Upper lobe of right lung (tissue), 1 donor: Measurements from ENCODE around the gene TIAM1. TPM values are rescaled to one million over a fixed set of nuclear protein-coding genes. Genes with fewer than 3 reads are reported as not detected.

Experiments
- ATAC-seq: fragments of 200-7000 bp; cut with Tn5 transposase; one replicate; pipeline ENCODE4 v1.9.1; 2020; ENCODE audit warnings: mild to moderate bottlenecking, moderate library complexity
- DNase-seq: peaks from one replicate; pipeline ENCODE4 v3.0.0-alpha.2; 2020
- H3K27ac ChIP-seq: fragments of 200-600 bp; one replicate; pipeline ENCODE4 v1.8.0; 2022
- H3K27me3 ChIP-seq: fragments of 200-600 bp; one replicate; pipeline ENCODE4 v1.8.0; 2022; ENCODE audit warnings: mild to moderate bottlenecking
- H3K36me3 ChIP-seq: fragments of 200-600 bp; one replicate; pipeline ENCODE4 v1.8.0; 2022
- H3K4me1 ChIP-seq: fragments of 200-600 bp; one replicate; pipeline ENCODE4 v1.8.0; 2022
- H3K4me3 ChIP-seq: fragments of 200-600 bp; one replicate; pipeline ENCODE4 v1.8.0; 2022; ENCODE audit warnings: mild to moderate bottlenecking
- H3K9me3 ChIP-seq: fragments of 200-600 bp; one replicate; pipeline ENCODE4 v1.8.0; 2022
- intact Hi-C: fragments of 100-400 bp; cut with DNase I; formaldehyde crosslinking; loops from one replicate; pipeline ENCODE4 v1.11.0; 2022
- total RNA-seq: library from RNA; stranded (reverse); fragmentation: NEBNext Ultra II Directional; extraction: Animal tissue kit (Norgen Biotek cat#: 25700); gene quantifications from one replicate; pipeline ENCODE4 v1.2.1, GENCODE V29; 2021
- TF ChIP-seq, protein P1 (sequence below): fragments of 200-600 bp; IDR thresholded peaks from one replicate; pipeline ENCODE4 v1.8.0; 2022; ENCODE audit warnings: antibody characterized with exemption
- donor health status: DM: no; HTN: yes; CAD: no; lungs with severe emphysema.

The TIAM1 gene
- total RNA-seq, 1 donor from 2014 or later = 27.3 TPM

DNA sequence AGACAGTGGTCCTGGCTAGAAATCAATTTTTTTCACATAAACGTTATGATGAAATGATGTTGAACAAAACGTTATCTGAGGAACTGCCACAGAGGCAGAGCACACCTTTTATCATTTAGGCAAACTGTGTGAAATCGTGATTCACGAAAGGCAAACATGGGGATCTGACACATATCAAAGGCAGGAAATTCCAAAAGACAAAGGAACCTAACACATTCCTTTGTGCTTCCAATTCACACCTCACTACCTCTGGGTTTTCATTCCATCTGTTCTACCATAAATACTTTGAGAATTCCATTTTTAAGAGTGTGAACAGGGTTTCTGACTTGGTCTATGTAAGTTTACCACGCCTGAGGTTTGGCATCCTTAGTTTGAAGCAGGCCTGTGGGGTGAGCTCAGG lies 186.3 kb downstream of the TIAM1 start:
- H3K27me3 ChIP-seq = no peaks in the 10 kb centered on the region
- H3K27ac ChIP-seq = no peak overlapping the region
- H3K9me3 ChIP-seq = peaks cover 14% of the 10 kb centered on the region
- ATAC-seq = no peak
- no peak for DNase-seq
- intact Hi-C loops = no loop called here
- no peak overlapping the region for H3K4me3 ChIP-seq
- H3K36me3 ChIP-seq = no peaks in the 10 kb centered on the region
- H3K4me1 ChIP-seq = no peaks in the 10 kb centered on the region
- TF ChIP-seq, protein P1, sequence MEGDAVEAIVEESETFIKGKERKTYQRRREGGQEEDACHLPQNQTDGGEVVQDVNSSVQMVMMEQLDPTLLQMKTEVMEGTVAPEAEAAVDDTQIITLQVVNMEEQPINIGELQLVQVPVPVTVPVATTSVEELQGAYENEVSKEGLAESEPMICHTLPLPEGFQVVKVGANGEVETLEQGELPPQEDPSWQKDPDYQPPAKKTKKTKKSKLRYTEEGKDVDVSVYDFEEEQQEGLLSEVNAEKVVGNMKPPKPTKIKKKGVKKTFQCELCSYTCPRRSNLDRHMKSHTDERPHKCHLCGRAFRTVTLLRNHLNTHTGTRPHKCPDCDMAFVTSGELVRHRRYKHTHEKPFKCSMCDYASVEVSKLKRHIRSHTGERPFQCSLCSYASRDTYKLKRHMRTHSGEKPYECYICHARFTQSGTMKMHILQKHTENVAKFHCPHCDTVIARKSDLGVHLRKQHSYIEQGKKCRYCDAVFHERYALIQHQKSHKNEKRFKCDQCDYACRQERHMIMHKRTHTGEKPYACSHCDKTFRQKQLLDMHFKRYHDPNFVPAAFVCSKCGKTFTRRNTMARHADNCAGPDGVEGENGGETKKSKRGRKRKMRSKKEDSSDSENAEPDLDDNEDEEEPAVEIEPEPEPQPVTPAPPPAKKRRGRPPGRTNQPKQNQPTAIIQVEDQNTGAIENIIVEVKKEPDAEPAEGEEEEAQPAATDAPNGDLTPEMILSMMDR = no peak

DNA sequence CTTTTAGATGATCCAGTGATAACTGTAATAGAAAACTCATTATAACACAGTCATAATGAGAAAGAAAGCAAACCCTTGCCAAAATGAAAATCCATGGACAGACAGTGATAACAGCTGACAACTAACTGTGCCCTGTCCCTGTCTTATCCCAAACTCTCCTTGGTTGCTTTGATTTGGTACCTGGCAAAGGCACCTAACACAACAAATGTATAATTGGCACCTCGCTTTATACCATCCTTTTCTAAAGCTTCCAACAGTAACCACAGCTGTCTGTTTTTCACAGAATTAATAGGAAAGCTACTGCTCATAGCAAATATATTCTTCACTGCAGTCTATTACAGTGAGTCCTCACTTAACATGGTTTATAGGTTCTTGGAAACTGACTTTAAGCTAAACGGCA lies 187.4 kb downstream of the TIAM1 start:
- H3K36me3 ChIP-seq = no peaks in the 10 kb centered on the region
- H3K4me1 ChIP-seq = no peaks in the 10 kb centered on the region
- H3K4me3 ChIP-seq = no peak overlapping the region
- no peaks in the 10 kb centered on the region for H3K27me3 ChIP-seq
- intact Hi-C loops = no loop called here
- no peak for DNase-seq
- ATAC-seq = no peak
- H3K9me3 ChIP-seq = peaks cover 14% of the 10 kb centered on the region
- H3K27ac ChIP-seq = no peak overlapping the region
- TF ChIP-seq, protein P1 = no peak

DNA sequence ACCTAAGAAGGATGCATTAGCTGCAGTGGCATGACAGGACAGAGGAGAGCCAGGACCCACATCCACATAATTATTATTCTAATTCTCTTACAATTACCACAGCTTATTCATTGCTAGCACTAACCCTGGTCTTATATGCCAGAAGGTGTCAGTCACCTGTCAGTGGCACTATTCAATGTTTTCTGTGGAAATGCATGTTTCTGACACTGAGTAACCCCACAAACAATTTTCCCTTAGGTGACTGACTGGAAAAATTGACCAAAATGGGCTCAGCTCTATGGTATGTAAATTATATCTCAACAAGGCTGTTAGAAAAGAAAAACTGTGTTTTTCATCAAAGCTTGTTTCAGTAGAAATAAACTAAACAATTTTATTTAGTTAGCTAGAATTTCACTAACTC lies 187.9 kb downstream of the TIAM1 start:
- no peak overlapping the region for H3K27ac ChIP-seq
- no peaks in the 10 kb centered on the region for H3K36me3 ChIP-seq
- H3K9me3 ChIP-seq = peaks cover 14% of the 10 kb centered on the region
- DNase-seq (no peak), ATAC-seq (no peak)
- intact Hi-C loops = no loop called here
- no peaks in the 10 kb centered on the region for H3K27me3 ChIP-seq
- TF ChIP-seq, protein P1 = no peak
- no peaks in the 10 kb centered on the region for H3K4me1 ChIP-seq
- H3K4me3 ChIP-seq = no peak overlapping the region

DNA sequence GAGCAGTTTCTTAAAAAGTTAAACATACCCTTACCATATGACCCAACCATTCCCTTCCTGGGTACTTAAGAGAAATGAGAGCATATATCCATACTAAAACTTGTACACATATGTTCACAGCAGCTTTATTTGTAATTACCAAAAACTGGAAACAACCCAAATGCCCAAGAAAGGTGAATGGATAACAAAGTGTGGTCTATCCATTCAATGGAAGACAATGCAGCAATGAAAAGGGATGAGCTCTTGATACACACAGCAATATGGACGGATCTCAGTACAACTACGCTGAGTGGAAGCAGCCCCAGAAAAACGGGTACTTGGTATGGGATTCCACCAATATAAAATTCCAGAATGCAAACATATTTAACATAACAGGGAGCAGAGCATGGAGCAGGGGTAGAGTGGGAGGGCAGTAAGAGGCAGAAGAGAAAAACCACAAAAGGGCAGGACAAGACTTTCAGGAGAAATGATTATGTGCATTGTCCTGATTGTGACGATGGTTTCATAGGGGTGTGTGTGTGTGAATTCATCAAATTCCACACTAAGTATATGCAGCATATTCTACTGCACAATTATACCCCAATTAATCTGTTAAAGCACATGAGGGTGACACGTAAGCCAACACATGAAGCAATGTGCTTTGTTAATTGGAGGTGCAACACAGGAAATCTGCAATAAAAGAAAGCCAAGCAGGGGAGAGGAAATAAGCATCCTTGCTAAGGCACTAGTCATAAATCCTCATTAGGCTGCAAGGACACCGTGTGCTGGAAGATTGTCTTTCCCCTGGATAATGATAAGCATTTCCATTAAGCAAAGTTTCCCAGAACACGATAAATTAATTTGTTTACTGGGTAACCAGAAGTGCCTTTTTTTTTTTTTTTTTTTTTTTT lies 192.7 kb downstream of the TIAM1 start:
- ATAC-seq (no peak), DNase-seq (no peak)
- TF ChIP-seq, protein P1 = no peak
- Histone ChIP-seq H3K36me3 (no peaks in the 10 kb centered on the region), H3K4me1 (no peaks in the 10 kb centered on the region), H3K27me3 (no peaks in the 10 kb centered on the region), H3K27ac (no peak overlapping the region), H3K4me3 (no peak overlapping the region), H3K9me3 (peaks cover under 1% of the 10 kb centered on the region)
- intact Hi-C loops = no loop called here

DNA sequence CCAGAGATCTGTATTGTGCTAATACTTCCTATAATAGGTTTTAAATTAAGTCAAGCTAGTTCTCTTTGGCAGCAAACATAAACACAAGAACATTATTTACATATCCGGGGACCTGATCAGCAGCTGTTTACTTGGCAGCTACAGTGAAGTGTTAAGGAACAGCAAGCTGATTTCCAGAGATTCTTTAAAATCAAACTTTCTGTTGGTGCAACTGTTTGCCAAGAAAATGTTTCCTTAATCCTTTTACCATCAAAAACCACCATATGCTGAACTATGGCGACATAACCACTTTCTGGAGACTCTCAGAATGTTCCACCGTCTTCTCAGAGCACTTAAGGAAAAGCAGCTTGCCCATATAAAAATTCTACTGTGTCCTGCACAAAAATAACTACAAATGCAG lies 198.8 kb downstream of the TIAM1 start:
- no peak overlapping the region for H3K27ac ChIP-seq
- H3K4me3 ChIP-seq = no peak overlapping the region
- DNase-seq (no peak), ATAC-seq (no peak)
- intact Hi-C loops = no loop called here
- no peaks in the 10 kb centered on the region for H3K4me1 ChIP-seq
- TF ChIP-seq, protein P1 = no peak
- no peaks in the 10 kb centered on the region for H3K27me3 ChIP-seq
- no peaks in the 10 kb centered on the region for H3K36me3 ChIP-seq
- H3K9me3 ChIP-seq = no peaks in the 10 kb centered on the region
